GM20000 (cell line): ENCODE data around the gene DMRTB1.

Experiments used
- DNase-seq: peaks from one replicate; pipeline ENCODE4 v3.0.0; 2012; ENCODE audit warnings: low spot score
- TF ChIP-seq, protein P1 (sequence below): IDR thresholded peaks from 2 replicates; pipeline ENCODE4 v1.5.1; 2012; ENCODE audit warnings: mild to moderate bottlenecking, control low read depth; ENCODE audit errors: extremely low read depth, missing control alignments

Gene DMRTB1

DNA sequence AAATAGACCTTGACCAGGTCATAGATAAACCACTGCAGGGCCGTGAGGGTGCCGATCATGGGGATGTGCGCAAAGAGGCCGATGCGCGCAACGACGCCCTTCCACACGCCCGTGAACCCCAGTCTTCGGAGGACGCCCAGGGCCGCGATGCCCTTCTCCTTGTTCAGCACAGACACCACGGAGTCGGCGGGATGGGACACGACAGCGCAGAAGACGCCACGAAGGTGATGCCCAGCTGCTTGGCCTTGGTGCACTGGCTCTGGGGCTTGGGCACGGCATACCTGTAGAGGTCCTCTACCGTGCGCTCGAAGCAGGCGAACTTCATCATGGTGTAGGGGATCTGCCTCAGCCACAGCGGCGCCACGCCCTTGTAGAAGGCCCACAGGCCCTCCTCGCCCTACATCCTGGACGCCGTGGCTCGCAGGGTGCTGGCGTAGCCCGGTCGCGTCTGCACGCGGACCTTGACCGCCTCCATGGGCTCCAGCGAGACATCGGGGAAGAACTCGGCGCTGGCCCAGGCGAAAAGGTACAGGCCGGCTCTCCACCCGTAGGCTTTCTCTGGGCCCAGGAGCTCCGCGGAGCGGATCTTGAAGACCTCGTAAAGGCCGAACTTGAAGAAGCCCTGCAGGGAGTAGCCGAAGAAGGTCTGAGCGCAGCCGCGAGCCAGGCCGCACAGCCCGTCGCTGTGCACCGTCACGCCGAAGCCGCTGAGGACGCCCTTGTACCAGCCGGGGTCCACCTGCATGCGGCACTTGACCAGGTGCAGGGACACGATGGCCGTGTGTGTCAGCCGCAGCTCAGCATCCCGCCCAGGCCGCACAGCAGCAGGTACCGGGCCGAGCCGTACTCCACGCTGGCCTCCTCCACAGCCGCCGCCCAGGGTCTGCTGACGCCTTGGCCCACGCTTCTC is 20.5 kb upstream of the DMRTB1 start:
- TF ChIP-seq, protein P1, sequence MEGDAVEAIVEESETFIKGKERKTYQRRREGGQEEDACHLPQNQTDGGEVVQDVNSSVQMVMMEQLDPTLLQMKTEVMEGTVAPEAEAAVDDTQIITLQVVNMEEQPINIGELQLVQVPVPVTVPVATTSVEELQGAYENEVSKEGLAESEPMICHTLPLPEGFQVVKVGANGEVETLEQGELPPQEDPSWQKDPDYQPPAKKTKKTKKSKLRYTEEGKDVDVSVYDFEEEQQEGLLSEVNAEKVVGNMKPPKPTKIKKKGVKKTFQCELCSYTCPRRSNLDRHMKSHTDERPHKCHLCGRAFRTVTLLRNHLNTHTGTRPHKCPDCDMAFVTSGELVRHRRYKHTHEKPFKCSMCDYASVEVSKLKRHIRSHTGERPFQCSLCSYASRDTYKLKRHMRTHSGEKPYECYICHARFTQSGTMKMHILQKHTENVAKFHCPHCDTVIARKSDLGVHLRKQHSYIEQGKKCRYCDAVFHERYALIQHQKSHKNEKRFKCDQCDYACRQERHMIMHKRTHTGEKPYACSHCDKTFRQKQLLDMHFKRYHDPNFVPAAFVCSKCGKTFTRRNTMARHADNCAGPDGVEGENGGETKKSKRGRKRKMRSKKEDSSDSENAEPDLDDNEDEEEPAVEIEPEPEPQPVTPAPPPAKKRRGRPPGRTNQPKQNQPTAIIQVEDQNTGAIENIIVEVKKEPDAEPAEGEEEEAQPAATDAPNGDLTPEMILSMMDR: no peak

GRCh38 chr1:53439337-53440207 is 19.6 kb upstream of the DMRTB1 start:
- TF ChIP-seq, protein P1: no peak
- no peak for DNase-seq

More for the DNA sequence above, 20.5 kb upstream of the DMRTB1 start:
- no peak for DNase-seq

GRCh38 chr1:53440633-53441032 is 18.6 kb upstream of the DMRTB1 start:
- no peak for DNase-seq
- TF ChIP-seq, protein P1: no peak

GRCh38 chr1:53442299-53442698 is 16.9 kb upstream of the DMRTB1 start:
- DNase-seq: no peak
- TF ChIP-seq, protein P1: no peak

- TF ChIP-seq, protein P1: no peak
- no peak for DNase-seq
Observed at GRCh38 chr1:53446051-53446450, 13.1 kb upstream of the DMRTB1 start.

DNA sequence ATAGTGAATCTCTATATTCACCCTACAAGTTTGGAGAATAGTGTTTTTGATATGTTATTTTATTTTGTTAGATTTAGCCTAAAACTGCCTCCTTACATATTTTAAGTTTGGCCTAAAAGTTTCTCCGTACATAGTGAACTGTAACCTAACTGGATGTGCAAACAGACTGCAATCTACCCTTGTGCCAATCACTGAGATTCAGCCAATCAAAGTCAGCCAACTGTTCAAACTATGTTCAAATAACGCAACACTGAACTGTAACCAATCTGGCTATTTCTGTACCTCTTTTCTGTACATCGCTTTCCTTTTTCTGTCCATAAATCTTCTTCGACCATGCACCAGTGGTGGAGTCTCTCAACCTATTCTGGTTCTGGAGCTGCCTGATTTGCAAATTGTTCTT is 11.8 kb upstream of the DMRTB1 start:
- TF ChIP-seq, protein P1: no peak
- DNase-seq: no peak
